ENCODE measurements around the gene OR56A4.

The OR56A4 gene

GRCh38 chr11:6006846-6007245 lies at the start of gene OR56A4:
Gene OR56A4 (minus strand): TSS chr11:6006946. CDS start chr11:6002992, 3,954 bp downstream.
- no peak for TF ChIP-seq CTCF (IDR thresholded peaks at IDR 0.05; ENCODE audit: low read depth, low read length)
- H3K4me3 ChIP-seq (replicated peaks in 1 of 2; ENCODE audit: low read depth in 2 of 2, low read length in 2 of 2): no peak within 1 kb of the TSS
- no peak for DNase-seq (ENCODE audit: low read depth in 2 of 2)

- H3K4me3 ChIP-seq (replicated peaks in 1 of 2; ENCODE audit: low read depth in 2 of 2, low read length in 2 of 2): no peak overlapping the region
- no peak for DNase-seq (ENCODE audit: low read depth in 2 of 2)
- no peak for TF ChIP-seq CTCF (IDR thresholded peaks at IDR 0.05; ENCODE audit: low read depth, low read length)
Measured at GRCh38 chr11:6055569-6055968, 48.8 kb upstream of the OR56A4 start.

- no peak overlapping the region for H3K4me3 ChIP-seq (replicated peaks in 1 of 2; ENCODE audit: low read depth in 2 of 2, low read length in 2 of 2)
- DNase-seq (ENCODE audit: low read depth in 2 of 2): no peak
- TF ChIP-seq CTCF (IDR thresholded peaks at IDR 0.05; ENCODE audit: low read depth, low read length): no peak
Measured at GRCh38 chr11:6052374-6052773, 45.6 kb upstream of the OR56A4 start.

GRCh38 chr11:6040874-6041273 lies 34.1 kb upstream of the OR56A4 start:
- DNase-seq (ENCODE audit: low read depth in 2 of 2): peak in 1 of 2 donors; percentile 12
- no peak overlapping the region for H3K4me3 ChIP-seq (replicated peaks in 1 of 2; ENCODE audit: low read depth in 2 of 2, low read length in 2 of 2)
- no peak for TF ChIP-seq CTCF (IDR thresholded peaks at IDR 0.05; ENCODE audit: low read depth, low read length)

GRCh38 chr11:6030708-6031405 lies 24.1 kb upstream of the OR56A4 start, which contains the start of gene OR56A1:
Gene OR56A1 (minus strand): TSS chr11:6030758. CDS start chr11:6027692, 3,066 bp downstream.
- no peak for DNase-seq (ENCODE audit: low read depth in 2 of 2)
- no peak for TF ChIP-seq CTCF (IDR thresholded peaks at IDR 0.05; ENCODE audit: low read depth, low read length)
- H3K4me3 ChIP-seq (replicated peaks in 1 of 2; ENCODE audit: low read depth in 2 of 2, low read length in 2 of 2): no peak within 1 kb of the TSS

GRCh38 chr11:6027501-6027900 lies 20.8 kb upstream of the OR56A4 start:
- TF ChIP-seq CTCF (IDR thresholded peaks at IDR 0.05; ENCODE audit: low read depth, low read length): no peak
- peak in 1 of 2 donors; percentile 1 for DNase-seq (ENCODE audit: low read depth in 2 of 2)
- no peak overlapping the region for H3K4me3 ChIP-seq (replicated peaks in 1 of 2; ENCODE audit: low read depth in 2 of 2, low read length in 2 of 2)

GRCh38 chr11:6025056-6025455 lies 18.3 kb upstream of the OR56A4 start:
- no peak for DNase-seq (ENCODE audit: low read depth in 2 of 2)
- H3K4me3 ChIP-seq (replicated peaks in 1 of 2; ENCODE audit: low read depth in 2 of 2, low read length in 2 of 2): no peak overlapping the region
- TF ChIP-seq CTCF (IDR thresholded peaks at IDR 0.05; ENCODE audit: low read depth, low read length): no peak
